NCI-H2227 (cell line): ENCODE data around the gene LGALSL.

ENCODE experiments used
- DNase-seq: peaks from one replicate; lab custom pipeline; 2025; ENCODE audit not compliant: unreplicated experiment; lab: John Stamatoyannopoulos, UW

Gene LGALSL

DNA sequence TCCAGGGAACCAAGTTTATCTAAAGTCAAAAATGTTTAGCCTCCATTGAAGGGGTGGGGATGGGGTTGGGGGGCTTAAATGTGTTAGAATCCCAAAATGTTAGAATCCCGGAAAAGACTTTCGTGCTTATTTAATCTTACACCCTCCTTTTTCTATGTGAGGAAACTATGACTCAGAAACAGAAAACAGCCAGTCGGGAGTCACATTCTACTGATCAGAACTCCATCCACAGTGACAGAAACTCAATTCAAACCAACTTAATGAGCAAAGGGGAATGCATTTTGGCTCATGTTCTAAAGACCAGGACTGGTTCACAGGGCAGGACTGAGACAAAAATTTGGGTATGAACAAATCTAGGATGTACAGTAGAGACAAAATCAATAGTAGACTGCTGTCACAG is 38.3 kb downstream of the LGALSL start:
- DNase-seq = no peak

- DNase-seq = no peak
Measured at GRCh38 chr2:64492821-64493220, 38.9 kb downstream of the LGALSL start.

- DNase-seq = no peak
Measured at GRCh38 chr2:64493788-64494187, 39.8 kb downstream of the LGALSL start.

GRCh38 chr2:64498438-64498837 is 44.5 kb downstream of the LGALSL start:
- no peak for DNase-seq

- no peak for DNase-seq
Measured at GRCh38 chr2:64500549-64500948, 46.6 kb downstream of the LGALSL start.

GRCh38 chr2:64501946-64502345 is 48.0 kb downstream of the LGALSL start:
- no peak for DNase-seq

GRCh38 chr2:64502860-64503259 is 48.9 kb downstream of the LGALSL start:
- DNase-seq = no peak

DNA sequence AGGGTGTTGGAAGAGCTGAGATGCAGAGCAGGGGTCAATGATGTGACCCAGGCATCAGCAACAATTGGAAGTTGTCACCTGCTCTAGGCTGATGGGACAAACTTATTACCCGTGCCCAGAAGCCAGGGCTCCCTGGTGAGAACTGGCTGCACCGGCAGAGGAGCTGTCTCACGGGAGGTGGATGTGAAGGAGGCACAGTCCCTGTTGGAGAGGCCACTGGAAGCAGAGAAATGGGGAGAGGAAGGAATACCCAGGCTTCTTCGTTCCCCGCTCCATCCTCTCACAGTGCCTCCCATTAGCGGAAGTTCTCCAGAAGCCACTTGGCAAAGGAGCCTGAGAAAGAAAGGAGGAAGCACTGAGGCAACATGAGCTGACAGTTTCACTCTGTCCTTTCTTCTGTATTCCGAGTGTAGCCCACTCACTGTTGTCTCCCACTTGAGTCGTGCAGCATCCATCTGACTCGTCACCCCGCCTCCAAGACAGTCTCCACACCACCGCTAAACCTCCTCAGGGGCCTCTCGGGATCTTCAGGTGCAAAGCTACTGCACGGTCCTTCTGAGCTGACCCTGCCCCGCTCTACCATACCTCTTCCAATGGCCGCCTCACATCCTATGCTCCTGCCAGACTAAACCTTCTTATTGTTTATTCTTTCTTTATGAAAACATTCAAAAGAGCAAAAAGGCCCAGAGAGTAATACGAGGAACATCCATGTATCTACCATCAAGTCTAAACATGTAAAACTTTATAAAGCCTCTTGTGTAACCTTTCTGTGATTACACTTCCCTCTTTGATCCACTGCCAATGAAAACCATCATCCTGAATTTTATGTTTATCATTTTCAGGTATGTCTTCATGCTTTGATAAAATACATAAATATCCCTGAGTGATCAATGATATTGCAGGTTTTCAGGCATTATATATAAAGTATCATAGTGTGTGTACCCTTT is 51.1 kb downstream of the LGALSL start:
- no peak for DNase-seq

DNA sequence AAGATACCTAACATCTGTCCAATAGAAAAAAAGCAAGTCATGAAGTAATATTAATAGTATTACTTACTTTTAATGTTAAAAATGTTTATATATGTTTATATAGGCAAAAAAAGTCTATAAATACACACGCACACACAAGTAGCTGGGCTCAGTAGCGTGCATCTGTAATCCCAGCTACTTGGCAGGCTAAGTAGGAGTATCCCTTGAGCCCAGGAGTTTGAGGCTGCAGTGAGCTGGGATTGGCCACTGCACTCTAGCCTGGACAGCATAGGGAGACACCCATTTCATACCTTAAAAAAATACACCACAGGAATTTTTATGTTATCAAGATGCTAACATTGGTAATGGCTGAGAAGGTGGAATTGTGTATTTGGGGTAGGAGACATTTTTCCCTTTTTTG is 52.7 kb downstream of the LGALSL start:
- DNase-seq = no peak
